Stimulated activated CD4-positive, alpha-beta T cell treated with anti-CD3 and anti-CD28 coated beads, Interleukin-12 subunit alpha, Interleukin-12 subunit beta, amount 100 ng/mL, for 48 hours (primary cell): ENCODE measurements around the gene USP3.
"Not testable (repeated sequence)": the region's sequence is repeated elsewhere in the genome, so short reads cannot be mapped to it uniquely, and the experiment has no call there.

Experiments used
- DNase-seq, 3 donors: peaks; one replicate each; pipeline ENCODE4 v3.0.0-alpha.2; 2020; ENCODE audit warnings: low read depth in 2 of 3, low spot score in 1 of 3

The USP3 gene

GRCh38 chr15:63509955-63510940 is 5.9 kb downstream of the USP3 start:
- DNase-seq, result no peak

GRCh38 chr15:63512148-63512547 is 7.8 kb downstream of the USP3 start:
- DNase-seq, result no peak

GRCh38 chr15:63513271-63513670 is 8.9 kb downstream of the USP3 start:
- DNase-seq, result no peak

DNA sequence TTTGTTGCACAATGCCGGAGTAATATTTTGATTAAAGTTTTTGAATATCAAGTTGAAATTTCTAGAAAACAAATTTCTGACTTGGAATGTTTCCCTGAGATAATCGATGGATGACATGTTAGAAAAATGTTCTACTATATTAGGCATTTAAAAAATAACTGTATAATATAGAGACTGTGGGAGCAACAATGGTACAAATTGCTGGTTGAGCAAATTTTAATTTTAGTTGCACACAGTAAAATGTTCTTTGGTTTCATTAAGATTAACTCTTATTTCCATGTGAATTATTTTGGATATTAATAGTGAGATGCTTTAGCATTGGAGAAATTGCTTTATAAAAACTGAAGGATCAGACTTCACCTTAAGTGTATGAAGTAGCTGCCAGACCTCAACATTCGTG is 9.3 kb downstream of the USP3 start:
- no peak for DNase-seq

DNA sequence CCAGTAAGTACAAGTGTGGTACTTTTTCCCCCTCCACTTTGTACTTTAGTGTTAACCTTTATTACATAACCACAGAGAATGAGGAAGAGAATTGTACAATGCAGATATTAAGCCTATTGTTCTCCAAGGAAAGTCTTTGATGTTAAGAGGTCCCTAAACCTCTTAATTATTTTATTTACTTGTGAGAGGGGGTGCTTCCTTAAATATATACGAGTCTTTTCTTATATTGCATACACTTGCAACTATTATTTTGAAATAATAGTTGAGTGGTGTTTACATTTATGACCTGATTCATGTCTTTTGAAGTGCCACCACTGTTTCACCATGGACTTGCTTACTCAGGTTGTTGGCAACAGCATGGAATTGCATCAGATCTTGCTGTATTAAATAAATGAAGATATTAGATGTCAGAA is 10.1 kb downstream of the USP3 start:
- no peak for DNase-seq

DNA sequence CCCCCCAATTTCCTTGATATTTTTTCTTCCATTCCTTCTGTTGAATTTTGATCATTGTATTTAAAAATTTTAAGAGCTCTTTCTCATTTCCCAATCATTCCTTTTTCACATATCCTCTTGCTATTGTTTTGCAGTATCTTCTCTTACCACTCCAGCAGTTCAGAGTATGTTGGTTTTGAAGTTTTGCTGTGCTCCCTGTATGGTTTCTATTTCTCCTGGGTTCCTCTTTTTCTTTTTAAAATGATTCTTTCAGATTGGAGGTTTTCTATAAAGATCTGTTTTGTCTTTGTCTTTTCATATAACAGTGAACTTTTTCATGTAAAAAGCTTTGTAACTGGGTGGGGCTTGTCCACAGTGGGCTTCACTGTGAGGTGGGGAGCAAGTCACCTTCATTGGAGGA is 12.8 kb downstream of the USP3 start:
- no peak for DNase-seq

DNA sequence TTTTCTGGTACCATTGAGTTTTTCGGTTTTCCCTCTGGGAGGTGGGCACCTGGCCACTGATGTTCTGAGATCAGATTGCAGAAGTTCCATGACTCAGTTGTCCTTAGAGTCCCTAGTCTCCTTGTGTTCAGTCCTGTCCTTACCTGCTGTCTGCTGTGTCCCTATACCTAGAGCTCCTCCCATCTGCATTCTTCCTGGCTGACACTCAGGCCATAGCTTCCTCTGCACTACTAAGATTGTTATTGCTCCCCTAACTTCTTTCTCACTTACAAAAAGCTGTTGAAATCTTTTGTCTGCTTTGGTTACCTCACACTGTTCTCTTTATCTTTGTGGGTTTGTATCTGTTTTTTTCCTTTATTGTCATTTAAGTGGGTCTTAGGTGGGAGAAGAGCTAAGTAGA is 13.2 kb downstream of the USP3 start:
- DNase-seq, result no peak

DNA sequence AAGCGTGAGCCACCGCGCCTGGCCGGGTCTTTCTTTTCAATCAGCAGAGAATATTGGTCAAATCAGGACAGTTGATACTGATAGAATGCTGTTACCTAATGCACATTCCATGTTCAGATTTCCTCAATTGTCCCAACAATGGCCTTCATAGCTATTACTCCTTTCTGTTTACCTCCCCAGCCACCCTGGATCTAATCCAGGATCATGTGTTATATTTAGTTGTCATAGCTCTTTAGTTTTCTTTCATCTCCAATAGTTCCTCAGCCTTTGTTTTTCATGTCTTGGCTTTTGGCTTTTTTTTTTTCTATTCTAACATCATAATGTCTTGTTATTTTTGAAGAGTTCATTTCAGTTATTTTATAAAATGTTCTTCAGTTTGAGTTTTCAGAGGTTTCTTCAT is 14.6 kb downstream of the USP3 start:
- DNase-seq, result no peak

- DNase-seq, result no peak
Measured at GRCh38 chr15:63519548-63520178, 15.3 kb downstream of the USP3 start.

DNA sequence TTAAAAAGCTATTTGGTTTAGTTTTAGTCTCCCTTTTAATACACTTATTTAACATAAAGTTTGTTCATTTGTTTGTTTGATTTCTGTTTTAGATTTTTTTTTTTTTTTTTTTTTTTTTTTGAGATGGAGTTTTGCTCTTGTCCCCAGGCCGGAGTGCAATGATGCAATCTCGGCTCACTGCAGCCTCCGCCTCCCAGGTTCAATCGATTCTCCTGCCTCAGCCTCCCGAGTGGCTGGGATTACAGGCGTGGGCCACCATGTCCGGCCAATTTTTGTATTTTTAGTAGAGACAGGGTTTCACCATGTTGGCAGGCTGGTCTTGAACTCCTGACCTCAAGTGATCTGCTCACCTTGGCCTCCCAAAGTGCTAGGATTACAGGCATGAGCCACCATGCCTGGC is 16.1 kb downstream of the USP3 start:
- not testable (repeated sequence) for DNase-seq

DNA sequence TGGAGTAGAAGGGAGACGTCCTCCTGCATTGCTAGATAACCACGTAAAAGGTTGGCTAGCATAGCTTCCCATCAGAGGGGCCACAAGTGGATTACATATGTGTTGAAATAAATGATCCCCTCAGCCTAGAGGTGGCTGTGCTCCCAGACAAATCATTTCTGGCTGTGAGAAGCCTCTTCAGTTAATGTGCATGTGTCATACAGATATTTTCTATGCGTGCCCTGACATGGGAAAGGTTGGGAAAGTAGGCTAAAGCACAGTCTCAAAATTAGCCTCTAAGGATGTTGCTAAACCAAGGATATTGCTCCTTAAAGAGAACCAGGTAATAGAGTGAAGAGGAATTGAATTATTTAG is 17.8 kb downstream of the USP3 start:
- no peak for DNase-seq

DNA sequence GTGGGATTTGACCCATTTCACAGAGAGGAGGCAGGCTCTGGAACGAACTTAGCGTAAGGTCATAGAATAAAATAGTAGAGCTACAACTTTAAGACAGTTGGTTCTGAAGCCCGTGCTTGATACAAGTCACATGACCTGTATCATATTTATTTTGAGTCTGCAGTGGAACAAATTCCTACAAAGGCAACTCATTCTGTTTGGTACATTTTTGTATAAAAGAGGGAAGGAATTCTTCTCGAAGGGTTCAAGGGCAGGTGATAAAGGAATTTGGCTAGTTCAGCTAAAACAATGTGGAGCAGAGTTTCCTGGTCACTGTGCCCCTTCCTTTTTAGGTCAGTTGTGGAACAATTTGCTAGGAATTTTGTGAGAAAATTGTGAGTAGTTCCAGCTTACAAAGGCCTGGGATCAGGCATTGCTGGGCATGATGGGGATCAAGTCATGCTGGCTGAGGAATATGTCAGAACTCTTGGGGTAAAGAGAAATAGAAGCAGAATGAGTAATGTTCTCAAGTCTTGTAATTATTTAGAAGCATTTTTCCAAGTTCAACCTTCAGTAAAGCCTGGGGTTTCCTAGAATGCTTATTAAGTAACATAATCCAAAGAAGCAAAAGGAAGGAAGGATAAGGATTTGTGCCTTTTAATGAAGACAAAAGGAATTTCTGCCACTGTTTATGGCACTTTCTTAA is 19.1 kb downstream of the USP3 start:
- no peak for DNase-seq

- DNase-seq, result no peak
Measured at GRCh38 chr15:63524316-63525015, 20.1 kb downstream of the USP3 start.

- DNase-seq, result no peak
Measured at GRCh38 chr15:63526401-63526800, 22.0 kb downstream of the USP3 start.

DNA sequence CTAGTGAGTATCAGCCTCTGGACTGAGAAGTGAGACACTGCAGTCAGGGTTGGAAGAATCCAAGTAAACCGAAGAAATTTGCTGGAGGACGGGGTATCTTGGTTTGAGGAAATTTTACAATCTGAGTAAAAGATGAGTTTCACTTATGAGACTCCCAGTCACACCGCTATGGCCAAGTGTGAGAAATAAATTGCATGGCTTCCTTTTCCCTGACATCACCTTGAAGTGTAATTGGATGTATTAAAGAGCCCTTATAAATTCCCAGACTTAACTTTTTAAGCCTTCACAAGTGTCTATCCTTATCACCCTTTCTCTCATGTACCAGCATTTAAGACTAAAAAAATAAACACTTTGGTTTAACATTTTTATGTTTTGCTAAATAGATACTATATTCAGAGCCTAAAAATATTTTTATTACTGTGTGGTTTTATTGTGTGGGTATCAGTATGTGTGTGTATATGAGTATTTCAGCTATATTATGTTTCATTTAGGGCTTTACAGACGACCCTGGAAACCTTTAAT is 23.8 kb downstream of the USP3 start:
- no peak for DNase-seq

DNA sequence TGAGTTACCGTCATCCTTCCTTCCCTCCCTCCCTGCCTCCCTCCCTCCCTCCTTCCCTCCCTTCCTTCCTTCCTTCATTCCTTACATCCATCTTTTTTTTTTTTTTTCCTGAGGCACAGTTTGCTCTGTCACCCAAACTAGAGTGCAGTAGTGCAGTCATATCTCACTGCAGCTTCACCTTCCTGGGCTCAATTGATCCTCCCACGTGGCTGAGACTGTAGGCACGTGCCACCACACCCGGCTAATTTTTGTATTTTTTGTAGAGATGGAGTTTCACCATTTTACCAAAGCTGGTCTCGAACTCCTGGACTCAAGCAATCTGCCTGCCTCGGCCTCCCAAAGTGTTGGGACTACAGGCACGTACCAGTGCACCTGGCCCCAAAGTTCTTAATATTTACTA is 25.8 kb downstream of the USP3 start:
- DNase-seq, result peak in 1 of 3 donors; percentile 7

DNA sequence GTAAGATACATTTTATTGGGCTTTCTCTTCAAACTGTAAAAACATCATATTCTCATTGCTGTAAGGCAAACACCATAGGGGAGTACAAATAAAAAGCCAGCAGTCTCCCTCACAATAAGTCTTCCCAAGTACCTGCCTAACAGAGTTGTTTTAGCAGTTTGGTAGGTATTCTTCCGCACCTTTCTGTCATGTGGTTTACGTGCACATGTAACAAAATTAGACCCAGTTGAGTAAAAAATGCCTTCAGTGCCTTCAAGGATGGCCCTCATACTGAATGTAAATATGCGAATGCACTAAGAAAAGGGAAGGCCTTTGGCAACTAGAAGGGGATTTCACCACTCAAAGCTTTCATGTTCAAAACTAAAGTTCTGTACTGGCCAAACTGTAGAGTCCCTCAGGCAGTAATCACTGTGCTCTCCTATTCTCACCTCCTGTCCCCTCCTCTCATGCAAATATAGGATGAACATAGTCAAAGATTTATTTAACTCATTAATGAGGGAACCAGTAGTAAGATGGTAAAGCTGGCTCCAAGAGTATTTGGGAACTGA is 26.4 kb downstream of the USP3 start:
- DNase-seq, result no peak

- DNase-seq, result no peak
Measured at GRCh38 chr15:63531586-63531985, 27.2 kb downstream of the USP3 start.

GRCh38 chr15:63532307-63532744 is 27.9 kb downstream of the USP3 start:
- no peak for DNase-seq

GRCh38 chr15:63534888-63535287 is 30.5 kb downstream of the USP3 start:
- not testable (repeated sequence) for DNase-seq

DNA sequence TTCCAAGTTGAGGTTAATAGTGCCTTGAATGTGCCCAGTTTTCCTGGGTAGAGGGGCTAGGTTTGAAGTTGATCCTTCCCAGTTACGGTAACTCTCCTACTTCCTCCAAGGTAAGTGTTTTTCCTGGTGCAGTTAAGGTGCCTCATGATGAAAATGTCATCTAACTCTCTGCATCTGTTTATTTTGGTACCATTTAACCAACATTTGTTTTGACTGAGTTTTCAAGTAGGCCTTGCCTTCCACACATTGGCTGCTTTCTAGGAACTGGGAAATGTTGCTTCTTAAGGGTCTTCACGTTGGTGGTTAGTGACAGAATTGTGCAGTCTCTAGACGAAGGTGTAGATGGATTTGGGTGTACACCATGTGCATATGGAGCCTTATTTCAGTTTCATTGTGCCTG is 31.3 kb downstream of the USP3 start:
- no peak for DNase-seq
